ENCODE measurements around the gene ZNF22.

Gene ZNF22

GRCh38 chr10:44978213-44978569 is 22.5 kb upstream of the ZNF22 start:
- Histone ChIP-seq H3K9me3 (ENCODE audit: control insufficient read depth, insufficient read depth, low read length) (no peaks in the 10 kb centered on the region), H3K27me3 (ENCODE audit: control insufficient read depth, insufficient read depth, low read length) (no peaks in the 10 kb centered on the region), H3K4me1 (ENCODE audit: control insufficient read depth, insufficient read depth, low read length) (peaks cover 18% of the 10 kb centered on the region), H3K27ac (ENCODE audit: low read length) (no peak overlapping the region), H3K36me3 (ENCODE audit: control insufficient read depth, insufficient read depth, low read length) (no peaks in the 10 kb centered on the region), H3K4me3 (ENCODE audit: low read length) (no peak overlapping the region)
- no peak for DNase-seq (ENCODE audit: low read depth, low spot score)
- no CpG with 5 or more reads among the region's 4 CpGs for WGBS (ENCODE audit: insufficient coverage, insufficient read length)

DNA sequence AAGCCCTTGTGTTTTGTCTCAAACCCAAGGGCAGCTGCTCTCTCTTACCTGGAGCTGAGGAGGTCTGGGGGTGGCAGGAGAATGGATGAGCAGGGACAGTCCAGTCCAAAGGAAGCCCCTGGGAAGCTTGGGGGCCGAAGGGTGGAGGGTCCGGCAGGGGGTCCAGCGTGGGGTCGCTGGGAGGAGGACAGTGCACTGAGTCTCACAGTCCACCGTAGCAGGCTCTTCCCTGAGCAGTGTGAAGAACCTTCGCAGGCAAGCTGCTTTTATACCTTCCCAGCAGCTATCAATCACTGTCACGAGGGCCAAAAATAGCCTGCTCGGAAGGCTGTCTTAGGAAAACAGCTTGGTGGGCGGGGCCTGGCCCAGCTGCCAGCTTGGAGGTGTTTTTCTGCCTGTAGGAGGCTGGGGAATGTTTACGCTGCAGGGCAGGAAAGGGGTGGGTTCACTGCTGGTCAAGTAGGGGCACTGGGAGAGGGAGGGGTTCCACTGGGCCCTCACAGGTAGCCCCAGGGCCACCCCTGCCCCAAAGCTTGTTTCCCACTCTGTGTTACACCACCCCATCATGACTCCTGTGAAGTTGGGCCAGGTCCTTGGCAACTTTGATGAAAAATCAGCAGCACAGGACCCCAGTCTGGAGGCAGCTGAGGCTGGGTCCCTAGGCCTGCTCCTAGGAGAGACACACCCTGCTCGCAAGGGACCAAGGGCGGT is 22.0 kb upstream of the ZNF22 start, which contains the start of gene DEPP1:
DEPP1 (minus strand) TSS at position 240 of the 711 bp plus-strand sequence. CDS start 779 bp downstream, outside the sequence.
- peaks cover 16% of the 10 kb centered on the region for H3K4me1 ChIP-seq (ENCODE audit: control insufficient read depth, insufficient read depth, low read length)
- DNase-seq (ENCODE audit: low read depth, low spot score), result no peak
- H3K36me3 ChIP-seq (ENCODE audit: control insufficient read depth, insufficient read depth, low read length), result no peaks in the 10 kb centered on the region
- H3K9me3 ChIP-seq (ENCODE audit: control insufficient read depth, insufficient read depth, low read length), result no peaks in the 10 kb centered on the region
- WGBS (ENCODE audit: insufficient coverage, insufficient read length), result no CpG with 5 or more reads among the region's 12 CpGs
- no peaks in the 10 kb centered on the region for H3K27me3 ChIP-seq (ENCODE audit: control insufficient read depth, insufficient read depth, low read length)
- H3K27ac ChIP-seq (ENCODE audit: low read length), result no peak within 1 kb of the TSS
- H3K4me3 ChIP-seq (ENCODE audit: low read length), result no peak within 1 kb of the TSS

GRCh38 chr10:44979281-44980191 is 21.2 kb upstream of the ZNF22 start:
- no peaks in the 10 kb centered on the region for H3K36me3 ChIP-seq (ENCODE audit: control insufficient read depth, insufficient read depth, low read length)
- no peaks in the 10 kb centered on the region for H3K27me3 ChIP-seq (ENCODE audit: control insufficient read depth, insufficient read depth, low read length)
- peaks cover 12% of the 10 kb centered on the region for H3K4me1 ChIP-seq (ENCODE audit: control insufficient read depth, insufficient read depth, low read length)
- H3K27ac ChIP-seq (ENCODE audit: low read length), result no peak overlapping the region
- H3K9me3 ChIP-seq (ENCODE audit: control insufficient read depth, insufficient read depth, low read length), result no peaks in the 10 kb centered on the region
- no peak for DNase-seq (ENCODE audit: low read depth, low spot score)
- H3K4me3 ChIP-seq (ENCODE audit: low read length), result no peak overlapping the region
- no CpG with 5 or more reads among the region's 13 CpGs for WGBS (ENCODE audit: insufficient coverage, insufficient read length)

DNA sequence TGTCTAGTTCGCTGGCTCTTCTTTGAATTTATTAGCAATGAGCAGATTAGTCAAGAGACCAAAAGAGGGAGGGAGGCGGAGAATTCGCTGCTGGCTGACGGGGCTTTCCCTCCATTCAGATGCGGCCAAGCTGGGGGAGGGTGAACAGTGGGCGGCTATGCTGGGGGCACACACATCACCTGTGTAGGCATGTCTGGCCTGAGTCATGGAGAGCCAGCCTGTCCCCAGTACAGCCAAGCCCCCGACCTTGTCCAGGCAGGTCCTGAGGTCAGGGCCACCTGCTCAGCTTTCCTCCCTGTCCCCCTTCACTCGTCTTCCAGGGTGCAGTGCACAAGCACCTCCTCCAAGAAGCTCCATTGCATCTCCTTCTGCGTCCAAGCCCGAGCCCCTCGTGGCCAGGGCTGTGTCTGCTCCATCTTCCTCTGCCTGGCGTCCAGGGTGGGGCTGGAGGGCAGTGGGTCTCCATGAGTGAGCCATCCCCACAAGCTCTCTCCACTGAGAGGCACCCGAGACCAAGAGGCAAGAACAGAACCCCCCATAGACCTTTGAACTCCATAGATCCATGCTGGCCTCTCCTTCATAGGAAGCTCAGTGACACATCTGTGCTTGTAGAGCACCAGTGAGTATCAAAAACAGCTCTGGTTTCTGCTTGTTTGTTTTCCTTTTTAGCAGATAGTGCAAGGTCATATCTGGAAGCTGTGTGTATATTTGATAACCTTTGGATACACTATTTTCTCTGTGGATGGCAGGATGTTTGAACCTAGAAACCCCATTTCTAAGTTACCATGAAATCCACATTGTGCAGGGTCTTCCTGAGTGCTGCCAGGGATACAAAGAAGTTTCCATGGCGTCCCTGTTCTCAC is 20.2 kb upstream of the ZNF22 start:
- H3K9me3 ChIP-seq (ENCODE audit: control insufficient read depth, insufficient read depth, low read length), result no peaks in the 10 kb centered on the region
- no peak for DNase-seq (ENCODE audit: low read depth, low spot score)
- H3K27me3 ChIP-seq (ENCODE audit: control insufficient read depth, insufficient read depth, low read length), result no peaks in the 10 kb centered on the region
- no peak overlapping the region for H3K27ac ChIP-seq (ENCODE audit: low read length)
- H3K4me3 ChIP-seq (ENCODE audit: low read length), result no peak overlapping the region
- WGBS (ENCODE audit: insufficient coverage, insufficient read length), result no CpG with 5 or more reads among the region's 14 CpGs
- no peaks in the 10 kb centered on the region for H3K36me3 ChIP-seq (ENCODE audit: control insufficient read depth, insufficient read depth, low read length)
- peaks cover 11% of the 10 kb centered on the region for H3K4me1 ChIP-seq (ENCODE audit: control insufficient read depth, insufficient read depth, low read length)

DNA sequence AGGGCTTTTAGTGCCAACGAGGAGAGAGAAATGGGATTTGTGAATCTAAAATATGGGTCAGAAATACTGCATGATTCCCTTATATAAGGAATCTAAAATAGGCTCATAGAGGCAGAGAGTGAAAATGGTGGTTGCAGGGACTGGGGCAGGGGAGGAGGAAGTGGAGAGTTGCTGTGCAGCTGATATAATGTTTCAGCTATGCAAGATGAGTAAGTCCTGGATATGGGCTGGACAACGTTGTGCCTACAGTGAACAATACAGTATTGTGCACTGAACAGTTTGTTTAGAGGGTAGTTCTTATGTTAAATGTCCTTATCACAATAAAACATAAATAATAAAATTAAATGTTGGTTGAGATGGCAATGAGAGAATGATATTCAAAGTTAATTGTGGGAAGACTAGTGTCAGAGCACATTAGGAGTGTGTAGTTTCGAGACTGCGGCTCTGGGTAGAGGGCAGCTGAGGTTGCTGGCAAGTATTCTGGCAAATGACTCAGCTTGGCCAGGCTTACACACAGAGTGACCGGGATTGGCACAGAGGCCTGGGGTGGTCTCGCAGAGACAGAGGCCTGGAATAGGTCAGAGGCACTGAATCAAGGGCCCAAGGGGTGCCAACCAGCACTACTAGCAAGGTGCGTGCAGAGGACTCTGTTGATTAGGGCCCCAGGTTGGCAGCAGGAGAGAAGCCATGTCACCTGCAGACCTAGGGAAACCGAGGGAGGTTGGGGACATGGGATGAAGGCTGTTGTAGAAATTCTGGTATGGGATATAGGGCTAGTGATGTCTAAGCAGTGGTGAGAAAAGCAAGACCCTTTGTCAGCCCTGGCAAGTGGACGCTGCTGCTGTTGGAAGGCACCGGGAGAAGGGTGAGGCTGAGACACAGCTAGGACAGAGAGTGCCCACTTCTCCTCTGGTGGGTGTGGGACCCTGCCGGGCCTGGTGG is 19.3 kb upstream of the ZNF22 start:
- Histone ChIP-seq H3K27ac (ENCODE audit: low read length) (no peak overlapping the region), H3K27me3 (ENCODE audit: control insufficient read depth, insufficient read depth, low read length) (no peaks in the 10 kb centered on the region), H3K9me3 (ENCODE audit: control insufficient read depth, insufficient read depth, low read length) (no peaks in the 10 kb centered on the region), H3K4me3 (ENCODE audit: low read length) (no peak overlapping the region), H3K4me1 (ENCODE audit: control insufficient read depth, insufficient read depth, low read length) (peaks cover 11% of the 10 kb centered on the region), H3K36me3 (ENCODE audit: control insufficient read depth, insufficient read depth, low read length) (no peaks in the 10 kb centered on the region)
- DNase-seq (ENCODE audit: low read depth, low spot score), result no peak
- no CpG with 5 or more reads among the region's 11 CpGs for WGBS (ENCODE audit: insufficient coverage, insufficient read length)

DNA sequence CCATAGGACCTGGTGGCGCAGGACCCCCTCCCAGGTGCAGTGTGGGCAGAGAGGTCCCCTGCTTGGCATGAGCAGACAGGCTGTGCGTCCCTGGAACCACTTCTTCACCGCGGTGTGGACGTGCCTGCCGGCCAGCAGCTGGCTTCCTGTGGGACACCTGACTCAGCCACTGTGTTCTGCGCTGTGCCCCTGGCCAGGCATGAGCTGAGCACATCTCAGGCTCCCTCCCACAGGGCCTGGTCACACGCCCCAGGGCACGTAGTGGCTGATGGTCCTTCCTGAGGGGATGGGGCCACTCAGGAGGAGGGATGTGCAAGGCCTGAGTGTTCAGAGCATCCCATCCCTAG is 18.6 kb upstream of the ZNF22 start:
- H3K9me3 ChIP-seq (ENCODE audit: control insufficient read depth, insufficient read depth, low read length), result no peaks in the 10 kb centered on the region
- WGBS (ENCODE audit: insufficient coverage, insufficient read length), result no CpG with 5 or more reads among the region's 9 CpGs
- H3K4me3 ChIP-seq (ENCODE audit: low read length), result no peak overlapping the region
- H3K36me3 ChIP-seq (ENCODE audit: control insufficient read depth, insufficient read depth, low read length), result no peaks in the 10 kb centered on the region
- no peak overlapping the region for H3K27ac ChIP-seq (ENCODE audit: low read length)
- no peaks in the 10 kb centered on the region for H3K27me3 ChIP-seq (ENCODE audit: control insufficient read depth, insufficient read depth, low read length)
- peaks cover 11% of the 10 kb centered on the region for H3K4me1 ChIP-seq (ENCODE audit: control insufficient read depth, insufficient read depth, low read length)
- no peak for DNase-seq (ENCODE audit: low read depth, low spot score)

DNA sequence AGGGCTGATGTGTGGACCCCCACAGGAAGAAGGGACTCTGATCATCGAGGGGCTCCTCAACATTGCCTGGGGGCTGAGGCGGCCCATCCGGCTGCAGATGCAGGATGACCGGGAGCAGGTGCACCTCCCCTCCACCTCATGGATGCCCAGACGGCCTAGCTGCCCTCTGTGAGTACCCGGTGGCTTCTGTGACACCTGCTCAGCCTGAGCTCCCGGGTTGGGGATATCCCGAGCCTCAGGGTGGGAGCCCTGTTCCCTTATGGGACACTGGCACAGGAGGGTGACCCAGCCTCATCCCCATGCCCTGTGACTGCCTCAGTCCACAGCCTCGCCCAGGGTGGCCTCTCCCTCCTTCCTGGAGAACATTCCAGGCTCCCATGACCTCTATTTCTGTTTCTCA is 18.2 kb upstream of the ZNF22 start:
- Histone ChIP-seq H3K4me1 (ENCODE audit: control insufficient read depth, insufficient read depth, low read length) (peaks cover 11% of the 10 kb centered on the region), H3K36me3 (ENCODE audit: control insufficient read depth, insufficient read depth, low read length) (no peaks in the 10 kb centered on the region), H3K27me3 (ENCODE audit: control insufficient read depth, insufficient read depth, low read length) (no peaks in the 10 kb centered on the region), H3K4me3 (ENCODE audit: low read length) (no peak overlapping the region), H3K27ac (ENCODE audit: low read length) (no peak overlapping the region), H3K9me3 (ENCODE audit: control insufficient read depth, insufficient read depth, low read length) (no peaks in the 10 kb centered on the region)
- WGBS (ENCODE audit: insufficient coverage, insufficient read length), result no CpG with 5 or more reads among the region's 9 CpGs
- no peak for DNase-seq (ENCODE audit: low read depth, low spot score)

GRCh38 chr10:44983066-44983894 is 17.4 kb upstream of the ZNF22 start:
- no peaks in the 10 kb centered on the region for H3K27me3 ChIP-seq (ENCODE audit: control insufficient read depth, insufficient read depth, low read length)
- no peaks in the 10 kb centered on the region for H3K9me3 ChIP-seq (ENCODE audit: control insufficient read depth, insufficient read depth, low read length)
- WGBS (ENCODE audit: insufficient coverage, insufficient read length), result no CpG with 5 or more reads among the region's 13 CpGs
- H3K4me3 ChIP-seq (ENCODE audit: low read length), result no peak overlapping the region
- H3K27ac ChIP-seq (ENCODE audit: low read length), result no peak overlapping the region
- peaks cover 11% of the 10 kb centered on the region for H3K4me1 ChIP-seq (ENCODE audit: control insufficient read depth, insufficient read depth, low read length)
- DNase-seq (ENCODE audit: low read depth, low spot score), result no peak
- no peaks in the 10 kb centered on the region for H3K36me3 ChIP-seq (ENCODE audit: control insufficient read depth, insufficient read depth, low read length)

DNA sequence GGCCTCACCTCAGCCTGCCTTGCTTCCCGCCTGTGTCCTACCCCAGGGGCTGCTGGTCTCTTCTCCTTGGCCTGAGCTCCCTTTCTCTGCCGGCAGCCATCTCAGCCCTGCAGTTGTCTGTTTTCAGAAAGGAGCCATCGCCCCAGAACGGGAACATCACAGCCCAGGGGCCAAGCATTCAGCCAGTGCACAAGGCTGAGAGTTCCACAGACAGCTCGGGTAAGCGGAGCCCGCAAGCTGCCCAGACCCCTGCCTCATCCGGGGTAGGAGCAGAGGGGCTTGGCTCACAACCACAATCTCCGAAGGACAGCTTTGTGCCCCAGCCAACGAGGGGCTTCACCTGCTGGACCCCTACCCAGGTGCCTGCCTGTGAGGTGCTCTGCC is 16.8 kb upstream of the ZNF22 start:
- no CpG with 5 or more reads among the region's 10 CpGs for WGBS (ENCODE audit: insufficient coverage, insufficient read length)
- DNase-seq (ENCODE audit: low read depth, low spot score), result no peak
- peaks cover 9% of the 10 kb centered on the region for H3K4me1 ChIP-seq (ENCODE audit: control insufficient read depth, insufficient read depth, low read length)

More for the DNA sequence above, 16.8 kb upstream of the ZNF22 start:
- Histone ChIP-seq H3K9me3 (ENCODE audit: control insufficient read depth, insufficient read depth, low read length) (no peaks in the 10 kb centered on the region), H3K4me3 (ENCODE audit: low read length) (no peak overlapping the region), H3K27ac (ENCODE audit: low read length) (no peak overlapping the region), H3K27me3 (ENCODE audit: control insufficient read depth, insufficient read depth, low read length) (no peaks in the 10 kb centered on the region), H3K36me3 (ENCODE audit: control insufficient read depth, insufficient read depth, low read length) (no peaks in the 10 kb centered on the region)
